ENCODE results near the gene SAMD13. TPM values are rescaled to one million over a fixed set of nuclear protein-coding genes. Genes with fewer than 3 reads are reported as not detected.

SAMD13 gene
- total and polyA plus RNA-seq, 4 donors, result 0.30 to 3.4 (median 0.65) TPM

- no peaks in the 10 kb centered on the region for H3K36me3 ChIP-seq (ENCODE audit: control insufficient read depth in 4 of 4, insufficient read depth in 4 of 4, low read length in 4 of 4)
- 88 to 94% methylated on average over 3 of the region's 3 CpGs for WGBS, 2 donors
- no peaks in the 10 kb centered on the region for H3K27me3 ChIP-seq (ENCODE audit: control insufficient read depth in 3 of 3, insufficient read depth in 3 of 3, low read length in 2 of 3)
- no peak overlapping the region for H3K4me3 ChIP-seq
- H3K4me1 ChIP-seq (ENCODE audit: control insufficient read depth in 5 of 5, insufficient read depth in 5 of 5, low read length in 5 of 5), result peaks cover 0 to 3% (median 2%) of the 10 kb centered on the region in 5 donors
- no peak for TF ChIP-seq CTCF (IDR thresholded peaks at IDR 0.05; ENCODE audit: control extremely low read depth, extremely low read depth)
- DNase-seq (no peak), ATAC-seq (ENCODE audit: insufficient read depth, low FRiP score) (no peak)
- H3K27ac ChIP-seq (ENCODE audit: low read depth in 1 of 2, low read length in 1 of 2), result no peak overlapping the region
- H3K9ac ChIP-seq (ENCODE audit: insufficient read depth in 1 of 2, low read length in 2 of 2), result no peak overlapping the region
- no peaks in the 10 kb centered on the region for H3K9me3 ChIP-seq (ENCODE audit: control insufficient read depth in 4 of 4, insufficient read depth in 3 of 4, low read length in 3 of 4)
These were observed 51.0 kb downstream of the SAMD13 start for GRCh38 chr1:84352298-84353106.

GRCh38 chr1:84353695-84354094, 52.2 kb downstream of the SAMD13 start:
- no peak for DNase-seq
- no peak for TF ChIP-seq CTCF (IDR thresholded peaks at IDR 0.05; ENCODE audit: control extremely low read depth, extremely low read depth)
- H3K27ac ChIP-seq (ENCODE audit: low read depth in 1 of 2, low read length in 1 of 2), result no peak overlapping the region
- no peak for ATAC-seq (ENCODE audit: insufficient read depth, low FRiP score)
- WGBS, 2 donors, result 98% methylated on average over 3 of the region's 3 CpGs
- H3K9ac ChIP-seq (ENCODE audit: insufficient read depth in 1 of 2, low read length in 2 of 2), result no peak overlapping the region
- H3K9me3 ChIP-seq (ENCODE audit: control insufficient read depth in 4 of 4, insufficient read depth in 3 of 4, low read length in 3 of 4), result no peaks in the 10 kb centered on the region
- no peaks in the 10 kb centered on the region for H3K27me3 ChIP-seq (ENCODE audit: control insufficient read depth in 3 of 3, insufficient read depth in 3 of 3, low read length in 2 of 3)
- peaks cover 0 to 3% (median 0%) of the 10 kb centered on the region in 5 donors for H3K4me1 ChIP-seq (ENCODE audit: control insufficient read depth in 5 of 5, insufficient read depth in 5 of 5, low read length in 5 of 5)
- no peaks in the 10 kb centered on the region for H3K36me3 ChIP-seq (ENCODE audit: control insufficient read depth in 4 of 4, insufficient read depth in 4 of 4, low read length in 4 of 4)
- H3K4me3 ChIP-seq, result no peak overlapping the region

- no peak for DNase-seq
- no peak for TF ChIP-seq CTCF (IDR thresholded peaks at IDR 0.05; ENCODE audit: control extremely low read depth, extremely low read depth)
- 89 to 92% methylated on average over 3 of the region's 3 CpGs for WGBS, 2 donors
- Histone ChIP-seq H3K9ac (ENCODE audit: insufficient read depth in 1 of 2, low read length in 2 of 2) (no peak overlapping the region), H3K9me3 (ENCODE audit: control insufficient read depth in 4 of 4, insufficient read depth in 3 of 4, low read length in 3 of 4) (no peaks in the 10 kb centered on the region), H3K27ac (ENCODE audit: low read depth in 1 of 2, low read length in 1 of 2) (no peak overlapping the region), H3K4me1 (ENCODE audit: control insufficient read depth in 5 of 5, insufficient read depth in 5 of 5, low read length in 5 of 5) (peaks cover 0 to 3% (median 0%) of the 10 kb centered on the region in 5 donors), H3K27me3 (ENCODE audit: control insufficient read depth in 3 of 3, insufficient read depth in 3 of 3, low read length in 2 of 3) (no peaks in the 10 kb centered on the region), H3K36me3 (ENCODE audit: control insufficient read depth in 4 of 4, insufficient read depth in 4 of 4, low read length in 4 of 4) (no peaks in the 10 kb centered on the region), H3K4me3 (no peak overlapping the region)
- ATAC-seq (ENCODE audit: insufficient read depth, low FRiP score), result no peak
These were observed 54.0 kb downstream of the SAMD13 start for GRCh38 chr1:84355556-84355955.
